OCI-LY1 (cell line): Measurements from ENCODE around the gene MOV10.

Experiments
- H2AFZ ChIP-seq: fragments of 200-600 bp; sonication (generic), shearing (Covaris generic); 2 replicates; pipeline ENCODE4 v1.6.0; 2014; ENCODE audit warnings: antibody characterized with exemption, mild to moderate bottlenecking, low read length
- H3F3A ChIP-seq: fragments of 200-600 bp; sonication (generic), shearing (Covaris generic); 2 replicates; pipeline ENCODE4 v1.6.0; 2014; ENCODE audit warnings: mild to moderate bottlenecking, antibody characterized with exemption, low read length, moderate library complexity; ENCODE audit not compliant: insufficient read depth
- H3K27ac ChIP-seq: fragments of 200-600 bp; sonication (generic); 2 replicates; pipeline ENCODE4 v1.5.1; 2014; ENCODE audit warnings: low read length, mixed run types, mild to moderate bottlenecking, low read depth; ENCODE audit not compliant: poor library complexity, severe bottlenecking
- H3K27me3 ChIP-seq: fragments of 200-600 bp; sonication (generic); 2 replicates; pipeline ENCODE4 v1.6.0; 2014; ENCODE audit warnings: antibody characterized with exemption, mild to moderate bottlenecking, low read length, moderate library complexity; ENCODE audit not compliant: insufficient read depth
- H3K36me3 ChIP-seq: fragments of 200-600 bp; sonication (generic); 2 replicates; pipeline ENCODE4 v1.6.1; 2014; ENCODE audit warnings: mild to moderate bottlenecking, antibody characterized with exemption, low read length, moderate library complexity, mixed read lengths; ENCODE audit not compliant: insufficient read depth
- H3K4me1 ChIP-seq: fragments of 200-600 bp; sonication (generic); 2 replicates; pipeline ENCODE4 v1.5.1; 2014; ENCODE audit warnings: mild to moderate bottlenecking, low read length, moderate library complexity; ENCODE audit not compliant: insufficient read depth, severe bottlenecking
- H3K4me2 ChIP-seq: fragments of 200-600 bp; sonication (generic), shearing (Covaris generic); 2 replicates; pipeline ENCODE4 v1.6.1; 2014; ENCODE audit warnings: low read length
- H3K4me3 ChIP-seq: fragments of 200-600 bp; sonication (generic); 2 replicates; pipeline ENCODE4 v1.5.1; 2014; ENCODE audit warnings: low read length, low read depth, mild to moderate bottlenecking, mixed read lengths; ENCODE audit not compliant: poor library complexity, severe bottlenecking
- H3K79me2 ChIP-seq: fragments of 200-600 bp; shearing (Covaris generic); 2 replicates; pipeline ENCODE4 v1.6.1; 2016; ENCODE audit warnings: mixed run types, low read length, mixed read lengths; ENCODE audit not compliant: insufficient read depth
- H3K9ac ChIP-seq: fragments of 200-600 bp; sonication (generic), shearing (Covaris generic); 2 replicates; pipeline ENCODE4 v1.6.1; 2014; ENCODE audit warnings: mild to moderate bottlenecking, low read length, mixed read lengths
- H3K9me2 ChIP-seq: fragments of 200-600 bp; sonication (generic), shearing (Covaris generic); 2 replicates; pipeline ENCODE4 v1.6.1; 2014; ENCODE audit warnings: low read depth, mild to moderate bottlenecking, low read length, mixed read lengths
- H3K9me3 ChIP-seq: fragments of 200-600 bp; shearing (Covaris generic); 2 replicates; pipeline ENCODE4 v1.6.1; 2014; ENCODE audit warnings: low read length, mixed read lengths
- H4K20me1 ChIP-seq: fragments of 200-600 bp; sonication (generic), shearing (Covaris generic); 2 replicates; pipeline ENCODE4 v1.6.0; 2016; ENCODE audit warnings: mild to moderate bottlenecking, low read length; ENCODE audit not compliant: insufficient read depth
- EZH2 ChIP-seq: fragments of 200-600 bp; sonication (generic), shearing (Covaris generic); IDR thresholded peaks from 2 replicates; pipeline ENCODE4 v1.8.0; 2017; ENCODE audit warnings: borderline replicate concordance, mixed run types, mild to moderate bottlenecking, antibody characterized with exemption, low read length, moderate library complexity, mixed read lengths
- TF ChIP-seq, protein P1 (sequence below): fragments of 200-600 bp; sonication (generic), shearing (Covaris generic); IDR thresholded peaks from 2 replicates; pipeline ENCODE4 v1.5.1; 2017; ENCODE audit warnings: mild to moderate bottlenecking, antibody characterized with exemption, low read length, moderate library complexity, mixed read lengths

MOV10 gene

DNA sequence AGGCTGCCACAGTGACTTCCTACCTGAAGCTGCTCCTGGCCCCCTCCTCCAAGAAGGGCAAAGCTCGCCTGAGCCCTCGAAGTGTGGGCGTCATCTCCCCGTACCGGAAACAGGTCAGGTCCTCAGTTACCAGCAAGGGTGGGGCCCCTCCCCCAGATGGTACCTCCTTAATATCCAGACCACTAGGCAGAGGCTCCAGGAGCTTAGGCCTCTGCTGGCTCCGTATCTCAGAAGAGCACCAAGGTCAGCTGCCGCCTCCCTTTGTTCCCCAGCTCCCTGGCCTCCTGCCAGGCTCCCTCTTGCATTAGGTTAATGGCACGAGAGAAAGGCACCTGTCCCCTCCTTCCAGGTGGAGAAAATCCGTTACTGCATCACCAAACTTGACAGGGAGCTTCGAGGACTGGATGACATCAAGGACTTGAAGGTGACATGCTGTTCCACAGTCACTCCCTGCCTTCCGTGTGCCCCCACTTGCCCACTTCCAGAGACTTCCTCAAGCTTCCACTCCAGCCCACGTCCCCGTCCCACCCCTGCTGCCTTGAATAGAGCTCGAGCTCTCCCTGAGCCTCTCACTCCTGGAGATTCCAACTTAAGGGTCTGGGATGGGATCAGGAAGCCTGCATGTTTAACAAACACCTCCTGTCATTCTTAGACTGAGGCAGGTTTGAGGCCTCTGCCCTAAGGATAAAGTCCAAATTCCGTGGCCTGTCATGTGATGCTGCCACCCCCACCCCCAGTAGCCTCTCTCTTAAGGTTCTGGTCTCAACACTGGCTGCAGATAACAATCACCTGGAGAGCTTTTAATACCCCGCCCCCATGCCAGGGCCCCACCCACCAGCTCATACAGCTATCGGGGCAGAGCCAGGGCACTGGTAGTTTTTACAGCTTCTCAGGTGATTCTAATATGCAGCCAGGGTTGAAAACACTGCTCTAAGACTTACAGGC, 24.2 kb downstream of the MOV10 start:
- Histone ChIP-seq H3K79me2 (no peaks in the 10 kb centered on the region), H3K9me3 (no peaks in the 10 kb centered on the region), H4K20me1 (no peaks in the 10 kb centered on the region), H3K9me2 (no peaks in the 10 kb centered on the region), H3K4me3 (no peak overlapping the region), H3K4me2 (no peak overlapping the region), H3K36me3 (peaks cover 21% of the 10 kb centered on the region), H2AFZ (no peak overlapping the region), H3K27ac (no peak overlapping the region), H3F3A (no peaks in the 10 kb centered on the region), H3K9ac (no peak overlapping the region), H3K4me1 (peaks cover 14% of the 10 kb centered on the region), H3K27me3 (no peaks in the 10 kb centered on the region)
- TF ChIP-seq, protein P1, sequence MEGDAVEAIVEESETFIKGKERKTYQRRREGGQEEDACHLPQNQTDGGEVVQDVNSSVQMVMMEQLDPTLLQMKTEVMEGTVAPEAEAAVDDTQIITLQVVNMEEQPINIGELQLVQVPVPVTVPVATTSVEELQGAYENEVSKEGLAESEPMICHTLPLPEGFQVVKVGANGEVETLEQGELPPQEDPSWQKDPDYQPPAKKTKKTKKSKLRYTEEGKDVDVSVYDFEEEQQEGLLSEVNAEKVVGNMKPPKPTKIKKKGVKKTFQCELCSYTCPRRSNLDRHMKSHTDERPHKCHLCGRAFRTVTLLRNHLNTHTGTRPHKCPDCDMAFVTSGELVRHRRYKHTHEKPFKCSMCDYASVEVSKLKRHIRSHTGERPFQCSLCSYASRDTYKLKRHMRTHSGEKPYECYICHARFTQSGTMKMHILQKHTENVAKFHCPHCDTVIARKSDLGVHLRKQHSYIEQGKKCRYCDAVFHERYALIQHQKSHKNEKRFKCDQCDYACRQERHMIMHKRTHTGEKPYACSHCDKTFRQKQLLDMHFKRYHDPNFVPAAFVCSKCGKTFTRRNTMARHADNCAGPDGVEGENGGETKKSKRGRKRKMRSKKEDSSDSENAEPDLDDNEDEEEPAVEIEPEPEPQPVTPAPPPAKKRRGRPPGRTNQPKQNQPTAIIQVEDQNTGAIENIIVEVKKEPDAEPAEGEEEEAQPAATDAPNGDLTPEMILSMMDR = no peak
- no peak for TF ChIP-seq EZH2

DNA sequence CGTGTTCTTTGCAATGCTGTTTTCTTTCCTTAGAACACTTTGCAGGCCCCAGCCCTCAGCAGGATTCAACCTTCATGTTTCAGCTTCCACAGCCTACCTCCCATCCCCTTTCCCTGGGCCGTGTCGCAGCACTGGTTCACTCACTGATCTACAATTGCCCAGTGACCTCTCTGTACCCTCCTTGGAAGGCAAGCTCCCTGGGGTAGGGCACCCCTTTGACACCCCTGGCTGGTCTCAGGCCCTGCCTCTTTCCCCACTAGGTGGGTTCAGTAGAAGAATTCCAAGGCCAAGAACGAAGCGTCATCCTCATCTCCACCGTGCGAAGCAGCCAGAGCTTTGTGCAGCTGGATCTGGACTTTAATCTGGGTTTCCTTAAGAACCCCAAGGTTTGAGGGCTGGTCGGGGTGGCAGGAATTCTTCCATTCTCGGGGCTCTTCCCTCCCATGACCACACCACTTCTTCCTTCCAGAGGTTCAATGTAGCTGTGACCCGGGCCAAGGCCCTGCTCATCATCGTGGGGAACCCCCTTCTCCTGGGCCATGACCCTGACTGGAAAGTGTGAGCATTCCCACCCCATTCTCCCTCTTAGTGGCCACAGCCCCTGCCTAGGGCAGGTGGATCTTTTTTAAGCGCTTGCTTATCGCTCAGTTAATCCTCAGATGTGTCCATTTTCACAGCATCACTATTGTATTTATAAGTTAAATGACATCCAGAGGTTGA, 25.1 kb downstream of the MOV10 start:
- peaks cover 15% of the 10 kb centered on the region for H3K36me3 ChIP-seq
- no peak overlapping the region for H3K27ac ChIP-seq

DNA sequence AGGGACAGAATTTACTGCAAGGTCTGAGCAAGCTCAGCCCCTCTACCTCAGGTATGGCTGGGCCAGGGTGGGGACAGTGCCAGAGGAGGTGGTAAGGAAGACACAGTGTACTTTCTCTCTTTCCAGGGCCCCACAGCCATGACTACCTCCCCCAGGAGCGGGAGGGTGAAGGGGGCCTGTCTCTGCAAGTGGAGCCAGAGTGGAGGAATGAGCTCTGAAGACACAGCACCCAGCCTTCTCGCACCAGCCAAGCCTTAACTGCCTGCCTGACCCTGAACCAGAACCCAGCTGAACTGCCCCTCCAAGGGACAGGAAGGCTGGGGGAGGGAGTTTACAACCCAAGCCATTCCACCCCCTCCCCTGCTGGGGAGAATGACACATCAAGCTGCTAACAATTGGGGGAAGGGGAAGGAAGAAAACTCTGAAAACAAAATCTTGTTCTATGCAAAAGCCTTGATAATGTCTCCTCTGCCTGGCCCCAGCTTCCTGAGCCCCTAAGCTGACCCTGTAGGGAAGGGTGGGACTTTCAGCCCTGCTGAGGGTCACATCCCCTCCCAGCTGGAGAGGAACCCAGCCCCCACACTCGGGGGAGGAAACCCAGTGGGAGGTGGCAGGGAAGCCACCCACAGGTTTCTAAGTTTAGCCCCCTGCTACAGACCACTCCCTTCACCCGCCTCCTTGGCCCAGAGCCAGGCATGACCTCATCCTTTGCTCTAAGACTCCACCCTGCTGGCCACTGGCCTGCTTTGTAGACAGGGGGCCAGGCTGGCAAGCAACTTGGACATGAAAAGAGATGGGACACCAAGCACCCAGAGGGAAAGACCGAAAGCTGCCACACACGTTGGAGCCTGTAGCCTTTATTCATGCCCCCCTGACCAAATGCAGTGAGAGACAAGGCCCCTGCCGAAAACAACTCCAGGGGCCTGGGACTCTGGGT, 26.1 kb downstream of the MOV10 start:
- no peaks in the 10 kb centered on the region for H3K9me2 ChIP-seq
- H3K4me1 ChIP-seq = peaks cover 24% of the 10 kb centered on the region
- peak overlapping the region; percentile 65 for H3K27ac ChIP-seq
- H3K9me3 ChIP-seq = no peaks in the 10 kb centered on the region
- TF ChIP-seq, protein P1 = no peak
- TF ChIP-seq EZH2 = no peak
- no peak overlapping the region for H3K4me3 ChIP-seq
- peak overlapping the region; percentile 58 for H3K4me2 ChIP-seq
- peaks cover 6% of the 10 kb centered on the region; the same call in 1 of the 2 replicates for H3K36me3 ChIP-seq
- peak overlapping the region; percentile 23; the same call in 1 of the 2 replicates for H3K9ac ChIP-seq
- H3K27me3 ChIP-seq = no peaks in the 10 kb centered on the region
- no peaks in the 10 kb centered on the region for H3F3A ChIP-seq
- no peaks in the 10 kb centered on the region for H3K79me2 ChIP-seq
- H4K20me1 ChIP-seq = no peaks in the 10 kb centered on the region
- H2AFZ ChIP-seq = no peak overlapping the region

More for the DNA sequence above, 25.1 kb downstream of the MOV10 start:
- no peaks in the 10 kb centered on the region for H3K79me2 ChIP-seq
- H3K9me2 ChIP-seq = no peaks in the 10 kb centered on the region
- no peaks in the 10 kb centered on the region for H3K27me3 ChIP-seq
- H3K4me3 ChIP-seq = no peak overlapping the region
- H3K9me3 ChIP-seq = no peaks in the 10 kb centered on the region
- H2AFZ ChIP-seq = no peak overlapping the region
- H3K9ac ChIP-seq = no peak overlapping the region
- peaks cover 14% of the 10 kb centered on the region for H3K4me1 ChIP-seq
- H3F3A ChIP-seq = no peaks in the 10 kb centered on the region
- H3K4me2 ChIP-seq = no peak overlapping the region
- no peaks in the 10 kb centered on the region for H4K20me1 ChIP-seq
- no peak for TF ChIP-seq EZH2
